HEK293T (cell line): ENCODE results near the gene BSN.
"Not testable (repeated sequence)": the region's sequence is repeated elsewhere in the genome, so short reads cannot be mapped to it uniquely, and the experiment has no call there.

ENCODE experiments used
- CTCF ChIA-PET: fragments of 350-600 bp; formaldehyde crosslinking; extraction: SDS; loops from one replicate; lab custom pipeline; 2021; ENCODE audit warnings: antibody characterized with exemption, inconsistent platforms; lab: Yijun Ruan, JAX
- POLR2A ChIA-PET: fragments of 350-600 bp; formaldehyde crosslinking; extraction: SDS; loops from one replicate; lab custom pipeline; 2020; ENCODE audit warnings: antibody characterized with exemption, inconsistent platforms; lab: Yijun Ruan, JAX
- DNase-seq: peaks from one replicate; pipeline ENCODE4 v3.0.0; 2012; ENCODE audit warnings: mixed read lengths; ENCODE audit errors: extremely low spot score
- ARNT ChIP-seq: fragments of 450-650 bp; IDR thresholded peaks from 2 replicates; pipeline ENCODE4 v1.6.1; 2017; ENCODE audit warnings: mild to moderate bottlenecking
- BHLHE40 ChIP-seq: fragments of 450-650 bp; IDR thresholded peaks from 2 replicates; pipeline ENCODE4 v1.6.1; 2016; ENCODE audit warnings: mild to moderate bottlenecking, moderate library complexity, borderline replicate concordance
- FOXK2 ChIP-seq: fragments of 450-650 bp; IDR thresholded peaks from 2 replicates; pipeline ENCODE4 v1.6.1; 2016; ENCODE audit warnings: mild to moderate bottlenecking
- FOXM1 ChIP-seq: fragments of 450-650 bp; IDR thresholded peaks from 2 replicates; pipeline ENCODE4 v1.6.1; 2017; ENCODE audit warnings: mild to moderate bottlenecking, borderline replicate concordance
- HDGF ChIP-seq: fragments of 450-650 bp; IDR thresholded peaks from 2 replicates; pipeline ENCODE4 v1.6.1; 2017; ENCODE audit warnings: antibody characterized with exemption, borderline replicate concordance
- L3MBTL2 ChIP-seq: fragments of 450-650 bp; conservative IDR thresholded peaks from 2 replicates; pipeline ENCODE4 v1.6.1; 2016; ENCODE audit warnings: mild to moderate bottlenecking
- SP1 ChIP-seq: fragments of 450-650 bp; IDR thresholded peaks from 2 replicates; pipeline ENCODE4 v1.6.1; 2017

Gene BSN

DNA sequence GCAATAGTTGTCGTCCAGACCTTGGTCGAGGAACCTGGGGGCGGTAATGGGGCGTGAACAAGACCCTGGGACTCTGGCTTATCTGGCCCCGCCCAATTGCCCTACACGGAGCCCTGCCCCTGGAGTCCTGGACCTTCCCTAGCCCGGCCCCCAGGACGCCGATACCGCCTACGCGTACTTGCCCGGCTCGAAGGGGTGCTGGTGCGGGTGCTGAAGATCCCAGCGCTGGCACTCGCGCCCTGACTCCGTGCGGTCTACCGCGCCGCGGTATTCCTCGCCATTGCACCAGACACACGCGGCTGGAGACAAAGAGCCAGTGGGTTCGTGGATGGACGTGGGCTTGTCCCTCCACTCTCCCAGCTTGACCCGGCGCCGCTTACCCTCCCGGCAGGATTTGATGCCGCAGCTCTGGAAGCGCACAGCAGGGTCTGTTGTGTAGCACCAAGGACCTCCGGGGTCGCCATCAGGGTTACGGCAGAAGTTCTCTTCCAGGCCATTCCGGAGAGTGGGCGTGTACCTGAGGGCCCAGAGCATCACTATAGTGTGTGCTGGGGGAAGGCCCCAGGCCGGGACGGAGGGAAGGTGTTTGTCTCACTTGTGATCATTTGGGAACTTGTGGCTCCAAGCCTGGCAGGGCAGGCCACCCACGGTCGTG, 132.6 kb downstream of the BSN start:
- POLR2A ChIA-PET, CTCF ChIA-PET, DNase-seq: not testable (repeated sequence)

DNA sequence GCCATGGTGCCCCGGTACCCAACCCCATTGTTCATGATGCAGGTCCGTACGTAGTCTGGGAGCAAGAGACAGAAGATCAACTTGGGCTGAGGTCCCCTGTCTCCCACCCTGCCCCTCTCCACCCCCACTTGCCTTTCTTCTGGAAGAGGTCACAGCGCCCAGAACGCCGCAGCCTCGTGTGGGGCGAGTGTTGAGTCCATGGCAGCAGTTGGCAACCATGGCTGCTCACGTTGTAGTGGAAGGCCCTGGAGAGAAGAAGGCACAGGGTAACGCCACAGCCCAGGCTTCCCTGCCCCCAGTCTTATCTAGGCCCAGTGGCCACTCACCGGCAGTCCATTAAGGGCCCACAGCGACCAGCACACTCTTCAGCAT, 133.1 kb downstream of the BSN start:
- CTCF ChIA-PET, POLR2A ChIA-PET, DNase-seq: not testable (repeated sequence)

DNA sequence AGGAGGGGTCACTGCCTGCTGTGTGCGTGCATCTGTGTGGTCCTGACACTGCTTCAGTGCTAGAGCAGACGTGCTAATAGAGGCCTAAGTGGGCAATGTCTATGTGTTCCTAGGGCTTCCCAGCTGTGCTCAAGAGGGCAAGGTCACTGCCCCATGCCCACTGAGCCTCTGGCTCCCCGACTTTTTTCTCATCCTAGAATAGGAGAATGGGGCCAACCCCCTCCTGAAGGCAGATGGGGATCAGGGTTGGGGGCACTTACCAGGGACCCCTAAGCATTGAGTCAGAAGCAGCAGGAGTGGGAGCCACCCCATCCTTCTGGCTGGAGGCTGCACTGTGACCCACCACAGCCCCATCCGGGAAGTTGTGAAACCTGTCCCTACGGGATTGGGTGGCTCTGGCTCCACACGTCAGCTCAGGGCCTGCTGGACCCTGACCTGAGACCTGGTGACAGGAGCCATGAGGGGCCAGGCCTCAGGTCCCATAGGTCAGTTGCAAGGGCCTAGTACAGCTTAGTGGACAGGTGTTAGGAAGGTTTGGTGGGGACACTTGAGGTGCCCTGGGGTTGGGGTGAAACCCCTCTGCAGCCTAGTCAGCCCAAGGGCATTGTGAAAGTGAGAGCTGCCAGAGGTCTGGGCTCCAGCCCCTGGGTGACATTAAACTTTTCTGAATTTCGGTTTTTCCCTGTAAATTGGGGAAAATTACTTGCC, 134.2 kb downstream of the BSN start:
- POLR2A ChIA-PET = interaction anchor here (1.0 kb wide), 1 partner anchor 11 kb away, joined by 3 read pairs; no protein-coding TSS in a partner anchor
- DNase-seq, CTCF ChIA-PET: not testable (repeated sequence)

DNA sequence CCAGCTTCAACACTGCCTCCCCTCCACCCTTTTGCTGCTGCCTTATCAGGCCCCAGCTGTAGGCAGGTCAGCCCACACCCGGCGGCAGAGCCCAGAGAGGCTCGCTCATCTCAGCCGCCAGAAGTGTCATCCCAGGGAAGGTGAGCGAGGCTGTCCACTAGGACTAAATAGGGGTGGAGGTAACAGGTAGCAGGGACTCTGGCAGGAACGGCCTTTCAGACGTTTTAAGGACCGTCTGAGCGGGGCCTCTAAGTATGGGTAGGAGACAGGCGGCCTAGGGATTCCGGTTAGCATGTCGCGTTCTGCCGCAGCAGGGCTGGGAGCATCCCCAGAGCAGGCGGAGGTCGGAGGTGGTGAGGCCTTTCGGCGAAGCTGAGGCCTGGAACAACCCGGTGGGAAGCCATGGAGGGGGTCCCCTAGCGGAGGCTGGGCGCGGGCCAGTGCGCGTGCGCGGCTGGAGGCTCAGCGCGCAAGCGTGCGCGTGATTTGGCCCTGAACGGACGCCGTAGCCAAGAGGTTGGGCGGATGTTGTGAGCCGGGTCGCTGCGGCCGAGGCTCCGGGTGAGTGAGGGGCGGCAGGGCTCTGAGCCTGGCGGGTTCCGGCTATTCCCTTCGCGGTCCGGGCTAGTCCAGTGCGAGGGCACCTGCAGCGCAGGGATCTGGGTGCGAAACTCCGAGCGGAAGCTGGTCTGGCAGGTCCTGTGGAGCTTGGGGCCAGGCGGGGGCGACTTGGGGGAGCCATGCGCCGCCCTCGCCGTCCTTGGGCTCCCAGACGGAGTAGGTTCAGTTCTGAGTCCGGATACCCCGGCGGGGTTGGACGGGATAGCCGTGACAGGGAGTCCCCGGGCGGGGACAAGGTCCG, 135.0 kb downstream of the BSN start, which contains the start of the genes MST1 and RNF123:
Gene MST1, minus strand, starts transcription at position 429 of the 862 bp plus-strand sequence. CDS start 783 bp downstream, outside the sequence.
Gene RNF123, plus strand, starts transcription at position 512 of the 862 bp plus-strand sequence. CDS start 1,609 bp downstream, outside the sequence.
- DNase-seq = peak; percentile 90
- TF ChIP-seq L3MBTL2 (0 out of 2 replicates have a peak, but pooled peaks have one; percentile 14), ARNT (peak; percentile 37; the same call in 1 of the 2 replicates), FOXK2 (peak; percentile 49; the same call in 1 of the 2 replicates), HDGF (no peak), FOXM1 (0 out of 2 replicates have a peak, but pooled peaks have one; percentile 53), SP1 (no peak), BHLHE40 (no peak)
- POLR2A ChIA-PET = interaction anchor here (1.0 kb wide), 1 partner anchor 11 kb away, joined by 3 read pairs; no protein-coding TSS in a partner anchor
- CTCF ChIA-PET = no interaction called here

DNA sequence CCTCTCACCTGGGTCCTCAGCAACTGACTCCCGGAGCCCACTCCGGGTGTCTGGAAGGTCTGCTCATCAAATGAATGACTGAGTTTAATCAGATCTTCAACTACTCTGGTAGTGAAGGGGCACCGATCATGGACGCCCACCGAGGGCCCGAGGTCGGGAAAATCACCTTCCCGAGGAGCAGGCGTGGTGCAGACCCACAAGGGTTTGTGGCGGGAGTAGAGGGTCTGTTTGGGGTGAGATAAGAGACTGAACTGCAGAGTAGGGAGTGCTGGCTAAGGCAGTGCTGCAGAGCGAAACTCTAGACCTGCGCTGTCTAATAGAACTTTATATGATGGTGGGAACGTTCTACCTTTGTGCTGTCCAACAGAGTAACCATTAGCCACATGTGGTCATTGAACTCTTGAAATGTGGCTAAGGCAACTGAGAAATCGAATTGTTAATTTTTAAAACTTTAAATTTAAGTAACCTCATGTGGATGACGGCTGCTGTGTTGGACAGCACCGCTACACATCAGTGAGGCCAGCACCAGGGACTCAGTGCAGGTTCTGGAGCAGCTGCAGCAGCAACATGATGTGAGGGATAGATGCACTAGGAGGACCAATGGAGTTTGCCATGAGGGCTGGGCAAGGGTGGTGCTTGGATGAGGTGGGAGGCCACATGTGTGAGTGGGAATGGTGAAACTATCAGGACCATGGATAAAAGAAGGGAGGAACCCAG, 135.8 kb downstream of the BSN start:
- CTCF ChIA-PET, POLR2A ChIA-PET: not testable (repeated sequence)

DNA sequence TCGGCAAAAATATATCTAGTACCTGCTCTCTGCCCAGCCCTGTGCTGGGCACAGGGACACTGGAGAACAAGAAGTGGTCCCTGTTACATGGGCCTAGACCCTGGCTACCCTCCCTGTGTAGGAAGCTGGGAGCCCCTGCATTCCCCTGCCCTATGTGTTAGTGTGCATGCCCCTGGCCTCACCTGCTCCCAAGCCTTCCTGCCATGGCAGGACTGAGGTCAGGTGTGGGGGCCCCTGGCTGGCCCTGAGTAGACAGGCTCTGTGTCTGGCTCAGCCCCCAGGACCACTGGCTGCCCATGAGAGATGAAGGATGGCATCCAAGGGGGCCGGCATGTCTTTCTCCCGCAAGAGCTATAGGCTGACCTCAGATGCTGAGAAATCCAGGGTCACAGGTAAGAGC, 136.6 kb downstream of the BSN start:
- CTCF ChIA-PET, DNase-seq, POLR2A ChIA-PET: not testable (repeated sequence)

More for the DNA sequence above, 135.8 kb downstream of the BSN start:
- DNase-seq = not testable (repeated sequence)

DNA sequence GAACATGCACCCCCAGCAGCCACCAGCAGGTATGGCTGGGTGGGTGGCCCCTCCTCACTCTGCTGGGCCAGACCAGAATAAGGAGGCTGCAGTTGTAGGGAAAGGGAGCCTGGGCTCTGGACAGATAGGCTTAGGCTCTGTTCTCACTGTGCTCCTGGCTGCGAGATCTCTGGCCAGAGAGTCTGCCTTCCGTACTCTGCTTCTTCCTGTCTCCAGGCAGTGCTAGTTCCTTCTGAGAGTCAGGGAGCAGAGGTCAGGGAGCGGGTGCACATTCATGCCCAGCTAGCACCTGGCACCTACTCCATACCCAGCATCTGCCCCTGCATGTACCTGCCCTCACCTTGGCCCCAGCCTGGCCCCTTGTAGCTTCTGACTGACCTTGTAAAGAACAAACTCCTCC, 137.2 kb downstream of the BSN start:
- CTCF ChIA-PET, DNase-seq, POLR2A ChIA-PET: not testable (repeated sequence)

DNA sequence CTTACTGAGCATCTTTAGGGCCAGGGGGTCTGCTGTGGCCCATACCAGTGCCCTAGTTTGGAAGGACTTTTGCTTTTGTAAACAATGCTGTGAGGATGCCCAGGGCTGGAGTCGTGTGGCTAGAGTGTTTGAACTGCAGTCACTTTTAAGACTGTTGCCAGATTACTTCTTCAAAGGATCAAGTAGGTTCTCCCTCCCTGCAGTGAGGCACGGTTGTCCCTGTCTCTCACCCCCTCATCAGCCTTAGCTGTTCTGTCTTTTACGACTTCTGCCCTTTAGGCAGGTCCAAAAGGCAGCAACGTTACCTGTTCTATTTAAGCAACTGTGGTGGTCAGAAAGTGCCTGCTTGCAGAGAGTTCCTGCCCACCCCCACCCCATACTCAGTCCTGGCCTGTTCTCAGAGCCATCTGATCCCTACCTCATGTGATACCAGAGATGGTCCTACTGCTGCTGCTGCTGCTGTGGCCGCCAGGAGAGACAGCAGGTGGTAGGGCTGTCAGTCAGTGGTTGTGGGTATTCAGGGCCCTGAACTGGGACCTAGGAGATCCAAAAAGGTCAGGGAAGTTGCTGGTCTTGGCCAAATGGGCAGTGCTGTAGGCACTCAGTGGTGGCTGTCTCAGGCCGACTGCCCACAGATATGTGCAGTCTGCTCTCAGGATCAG, 140.3 kb downstream of the BSN start:
- CTCF ChIA-PET = interaction anchor here (0.7 kb wide), 1 partner anchor 132 kb away, joined by 4 read pairs; no protein-coding TSS in a partner anchor
- POLR2A ChIA-PET, DNase-seq: not testable (repeated sequence)

DNA sequence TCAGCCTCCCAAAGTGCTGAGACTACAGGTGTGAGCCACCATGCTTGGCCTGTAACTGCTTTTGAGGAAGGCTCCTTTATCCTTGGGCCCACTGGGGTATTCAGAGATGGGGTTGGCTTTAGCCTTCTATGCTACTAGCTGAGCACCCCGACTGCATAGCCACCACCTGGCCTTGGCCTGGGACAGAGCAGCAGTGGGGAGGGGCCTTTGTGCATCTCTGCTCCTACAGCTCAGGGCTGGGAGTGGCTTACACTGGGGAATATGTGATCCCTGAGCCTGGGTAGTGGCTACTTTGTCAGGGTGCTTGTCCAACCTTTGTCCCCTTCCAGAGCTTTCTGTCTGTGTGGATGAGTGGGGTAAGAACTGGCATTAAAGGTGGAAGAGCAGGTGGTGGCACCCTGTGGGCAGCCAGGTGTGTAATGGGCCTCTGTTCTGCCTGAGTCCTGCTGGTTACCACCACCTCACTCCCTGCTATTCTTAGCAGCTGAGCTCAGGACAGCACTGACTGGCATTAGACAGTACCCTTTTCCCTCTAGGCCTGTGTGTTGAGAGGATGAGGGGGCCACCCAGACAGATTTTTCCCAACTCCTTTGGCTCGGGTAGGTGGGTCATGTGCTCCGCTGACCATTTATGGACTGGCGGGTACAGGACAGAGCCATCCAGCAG, 141.2 kb downstream of the BSN start:
- DNase-seq, POLR2A ChIA-PET: not testable (repeated sequence)
- CTCF ChIA-PET = interaction anchor here (0.7 kb wide), 1 partner anchor 133 kb away, joined by 4 read pairs; no protein-coding TSS in a partner anchor
